GM19025 (cell line): ENCODE measurements around the gene RNF26.

Experiments used
- ATAC-seq: cut with Tn5 transposase; IDR thresholded peaks from one replicate; pipeline ENCODE4 v1.9.1; 2021; ENCODE audit warnings: mild to moderate bottlenecking, low read depth, moderate library complexity; ENCODE audit not compliant: unreplicated experiment

Gene RNF26

GRCh38 chr11:119335091-119335654 is 846 bp downstream of the RNF26 start:
- no peak for ATAC-seq

- ATAC-seq: no peak
These were observed 1.6 kb downstream of the RNF26 start for GRCh38 chr11:119335655-119336543.

- no peak for ATAC-seq
These were observed 2.6 kb downstream of the RNF26 start for GRCh38 chr11:119336744-119337469.

GRCh38 chr11:119337581-119338317 is 3.4 kb downstream of the RNF26 start:
- ATAC-seq: no peak

- ATAC-seq: no peak
These were observed 4.1 kb downstream of the RNF26 start for GRCh38 chr11:119338318-119338890.

- no peak for ATAC-seq
These were observed 4.8 kb downstream of the RNF26 start for GRCh38 chr11:119338965-119339588.

DNA sequence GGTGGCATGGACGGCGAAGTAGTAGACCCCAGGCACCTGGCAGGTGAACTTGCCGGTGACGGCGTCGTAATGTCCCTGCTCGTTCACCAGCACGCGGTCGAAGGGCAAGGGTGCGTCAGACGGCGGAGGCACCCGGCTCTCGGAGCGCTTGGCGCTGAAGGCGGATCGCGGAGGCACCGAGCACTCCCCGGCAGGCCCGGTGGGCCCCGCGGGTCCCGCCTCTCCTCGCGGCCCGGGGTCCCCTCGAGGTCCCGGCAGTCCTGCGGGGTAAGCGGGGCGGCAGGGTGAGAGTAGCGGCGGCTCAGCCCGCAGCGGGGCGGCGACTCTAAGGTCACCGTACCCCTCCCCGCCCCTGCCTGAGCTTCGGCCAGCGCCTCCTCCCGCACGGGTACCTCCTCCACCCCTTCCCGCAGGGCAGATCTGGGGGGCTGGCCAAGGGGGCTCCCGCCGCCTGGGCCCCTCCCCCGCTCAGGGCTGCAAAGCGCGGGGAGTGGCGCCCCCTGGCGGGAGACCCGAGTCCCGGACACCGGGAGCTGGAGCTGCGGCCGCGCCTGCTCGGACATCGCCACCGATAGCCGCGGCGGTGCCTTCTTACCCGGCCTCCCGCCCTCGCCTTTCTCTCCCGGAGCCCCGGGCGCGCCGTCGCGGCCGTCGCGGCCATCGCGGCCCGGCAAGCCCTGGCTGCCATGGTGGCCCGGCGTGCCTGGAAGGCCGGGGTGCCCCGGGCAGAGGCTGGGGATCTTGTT is 5.4 kb downstream of the RNF26 start:
- no peak for ATAC-seq

DNA sequence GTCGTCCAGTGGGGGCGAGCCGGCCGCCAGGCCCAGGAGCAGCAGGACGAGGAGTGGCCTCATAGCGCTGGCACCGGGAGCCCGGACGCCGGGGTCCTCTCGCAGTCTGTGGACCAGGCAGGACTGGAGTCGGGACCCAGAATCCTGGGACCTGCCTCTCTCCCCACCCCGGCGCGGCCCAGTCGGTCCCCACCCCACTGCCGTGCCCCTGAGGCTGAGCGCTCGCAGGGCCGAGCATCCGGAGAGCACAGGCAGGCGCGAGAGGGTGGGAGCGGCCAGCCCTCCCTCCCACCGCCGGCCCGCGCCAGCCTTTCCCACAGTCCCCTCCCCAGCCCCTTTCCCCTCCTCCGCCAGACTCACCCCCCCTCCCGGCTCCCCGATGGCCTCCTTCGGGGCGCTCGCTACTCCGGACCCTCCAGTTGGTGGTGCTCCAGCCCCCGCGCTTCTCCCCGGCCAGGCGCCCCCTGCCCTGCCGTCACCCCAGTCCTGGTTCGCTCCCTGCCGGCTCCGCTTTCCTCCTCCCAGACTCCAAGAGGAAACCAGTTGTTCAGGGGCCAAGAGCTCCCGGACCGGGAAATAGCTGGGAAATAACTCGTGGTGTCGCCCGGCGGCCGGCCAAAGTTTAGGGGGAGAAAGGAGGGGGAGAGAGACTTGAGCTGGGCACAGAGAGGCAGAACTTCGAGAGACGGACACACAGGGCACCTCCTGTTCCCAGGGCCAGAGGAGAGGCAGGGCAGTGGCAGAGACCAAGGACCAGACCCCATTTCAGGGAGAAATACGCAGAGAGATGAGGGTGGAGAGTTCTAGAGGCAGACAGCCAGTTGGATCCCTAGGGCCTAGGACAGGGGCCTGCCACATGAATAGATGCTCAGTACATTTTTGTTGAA is 6.3 kb downstream of the RNF26 start, which contains the start of gene C1QTNF5:
TSS of gene C1QTNF5 (minus strand) at position 549 of the 887 bp plus-strand sequence. CDS start at position 63, 486 bp downstream.
- no peak for ATAC-seq

DNA sequence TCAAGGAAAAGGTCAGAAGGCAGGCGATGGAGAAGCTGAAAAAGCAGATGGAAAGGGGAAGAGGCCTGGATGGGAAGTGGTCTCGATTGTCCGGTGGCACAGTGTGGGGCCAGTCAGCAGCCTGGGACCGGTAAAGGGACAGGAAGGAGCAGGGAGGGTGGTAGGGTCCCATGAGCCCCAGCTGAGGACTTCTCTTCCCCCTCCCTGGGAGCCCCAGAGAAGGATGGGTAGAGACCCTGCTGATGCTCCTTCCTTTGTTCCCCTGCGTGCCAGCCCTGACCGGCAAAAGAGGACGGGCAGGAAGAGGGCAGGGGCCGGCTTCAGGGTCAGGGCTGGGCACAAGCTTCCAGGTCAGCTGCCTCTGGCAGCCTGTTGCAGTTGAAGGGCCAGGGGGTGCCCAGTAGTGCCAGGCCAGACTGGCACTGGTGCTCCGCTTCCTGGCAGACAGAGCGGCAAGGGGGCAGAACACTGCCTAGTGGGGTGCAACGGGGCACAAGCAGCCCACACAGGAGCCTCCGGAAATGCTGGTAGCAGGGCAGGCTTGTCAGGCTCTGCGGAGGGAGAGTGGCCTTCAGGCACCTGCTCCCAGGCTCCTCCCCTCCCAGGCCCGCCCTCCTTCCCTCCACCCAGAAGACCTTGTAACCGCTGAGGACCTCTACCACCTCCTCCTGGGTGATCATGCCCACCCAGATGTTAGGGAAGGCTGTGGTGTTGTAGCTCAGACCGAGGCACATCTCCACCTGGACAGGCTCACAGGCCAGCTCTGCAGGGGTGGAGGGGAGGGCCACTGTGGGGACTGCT is 7.1 kb downstream of the RNF26 start:
- ATAC-seq: no peak

DNA sequence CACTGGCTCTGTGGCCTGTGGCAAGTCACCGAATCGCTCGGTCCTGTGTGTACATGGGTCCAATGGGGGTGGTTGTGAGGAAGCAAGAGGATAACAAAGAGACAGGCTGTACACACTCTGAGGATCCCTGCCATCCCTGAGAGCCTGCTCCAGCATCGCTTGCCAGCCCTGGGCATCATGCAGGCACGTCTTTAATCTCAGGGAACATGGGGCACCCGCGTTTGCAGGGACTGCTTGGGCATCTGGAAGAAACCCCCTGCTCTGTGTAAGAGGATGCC is 7.6 kb downstream of the RNF26 start:
- no peak for ATAC-seq

GRCh38 chr11:119342362-119343130 is 8.2 kb downstream of the RNF26 start:
- ATAC-seq: no peak

DNA sequence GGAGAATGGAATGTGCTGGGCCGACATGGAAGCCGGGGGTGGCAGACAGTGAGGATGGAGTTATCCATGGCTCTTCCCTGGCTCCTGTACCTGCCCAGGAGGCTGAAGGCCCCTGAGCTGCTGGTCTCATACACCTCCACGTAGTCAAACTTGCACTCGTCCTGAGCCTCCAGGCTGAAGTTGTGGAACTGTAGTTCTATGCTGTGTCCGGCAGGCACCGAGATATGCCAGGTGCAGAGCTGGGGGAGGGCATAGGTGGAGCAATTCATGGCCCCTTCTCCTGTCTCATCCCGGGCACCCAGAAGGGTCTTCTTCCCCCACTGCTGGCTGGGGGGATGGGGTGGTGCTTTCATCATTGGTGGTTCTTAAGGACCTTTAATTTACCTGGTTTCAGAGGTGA is 9.4 kb downstream of the RNF26 start:
- no peak for ATAC-seq

- no peak for ATAC-seq
These were observed 10.1 kb downstream of the RNF26 start for GRCh38 chr11:119344291-119345010.

DNA sequence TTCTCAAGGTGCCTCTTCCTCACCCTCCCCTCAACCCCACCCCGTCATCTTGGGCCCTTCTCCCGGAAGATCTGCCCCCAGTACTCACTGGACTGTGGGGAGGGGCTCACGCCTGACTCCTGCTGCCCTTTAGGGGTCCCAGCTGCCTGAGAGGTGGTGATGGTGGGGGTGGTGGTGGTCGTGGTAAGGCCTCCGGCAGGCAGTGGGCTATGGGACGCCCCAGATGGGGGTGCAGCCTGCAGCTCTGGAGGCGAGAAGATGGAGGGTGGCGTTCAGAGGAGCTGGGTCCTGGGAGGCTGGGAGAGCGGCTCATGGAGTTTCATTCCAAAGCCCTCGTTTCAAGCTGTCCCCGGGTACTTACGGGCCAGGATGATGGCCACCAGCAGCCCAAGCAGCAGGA is 11.4 kb downstream of the RNF26 start:
- no peak for ATAC-seq

GRCh38 chr11:119346605-119347004 is 12.3 kb downstream of the RNF26 start, which contains the start of gene MFRP:
Gene MFRP (minus strand): TSS chr11:119346705. CDS start chr11:119346513, 192 bp downstream.
- no peak for ATAC-seq

GRCh38 chr11:119347242-119347641 is 12.9 kb downstream of the RNF26 start:
- no peak for ATAC-seq
